K562 (cell line): ENCODE measurements around the gene STON2. TPM values are rescaled to one million over a fixed set of nuclear protein-coding genes. Genes with fewer than 3 reads are reported as not detected.
A peak's percentile ranks its signal among the peaks of the same experiment; 100 is the strongest.

Experiments
- ARHGAP35 ChIP-seq: fragments of 450-650 bp; IDR thresholded peaks from 2 replicates; pipeline ENCODE4 v1.6.1; 2018; ENCODE audit not compliant: partially characterized antibody
- CBFA2T2 ChIP-seq: fragments of 450-650 bp; conservative IDR thresholded peaks from 2 replicates; pipeline ENCODE4 v1.6.1; 2017; ENCODE audit warnings: mild to moderate bottlenecking
- EHMT2 ChIP-seq: fragments of 450-650 bp; IDR thresholded peaks from 2 replicates; pipeline ENCODE4 v1.6.1; 2018; ENCODE audit warnings: antibody characterized with exemption
- GABPB2 ChIP-seq: fragments of 250-450 bp; sonication (Bioruptor Pico); conservative IDR thresholded peaks from 2 replicates; pipeline ENCODE4 v1.5.1; 2021; ENCODE audit warnings: mild to moderate bottlenecking
- HMG20B ChIP-seq: fragments of 250-450 bp; sonication (Bioruptor Pico); IDR thresholded peaks from 2 replicates; pipeline ENCODE4 v1.5.0; 2021; ENCODE audit warnings: mild to moderate bottlenecking
- MTA1 ChIP-seq: fragments of 450-650 bp; IDR thresholded peaks from 2 replicates; pipeline ENCODE4 v1.6.1; 2017; ENCODE audit warnings: borderline replicate concordance
- SNRNP70 ChIP-seq: fragments of 200-400 bp; formaldehyde crosslinking; optimal IDR thresholded peaks from 2 replicates; pipeline ENCODE3; 2017; ENCODE audit warnings: low read depth, low read length
- TARDBP ChIP-seq: fragments of 450-650 bp; IDR thresholded peaks from 2 replicates; pipeline ENCODE4 v1.6.1; 2016
- TBP ChIP-seq: optimal IDR thresholded peaks from 2 replicates; pipeline ENCODE3; 2011; ENCODE audit warnings: low read depth, low read length, improper control_type of control experiment
- TCF7 ChIP-seq: sonication (generic); IDR thresholded peaks from 2 replicates; pipeline ENCODE4 v1.6.1; 2016; ENCODE audit warnings: antibody characterized with exemption, borderline replicate concordance
- ZNF184 ChIP-seq: sonication (generic); formaldehyde crosslinking; IDR thresholded peaks from 2 replicates; pipeline ENCODE4 v1.5.0; 2020; ENCODE audit warnings: missing genetic modification reagents
- ZNF445 ChIP-seq: fragments of 250-450 bp; sonication (Bioruptor Pico); IDR thresholded peaks from 2 replicates; pipeline ENCODE4 v1.4.0; 2020; ENCODE audit warnings: low read depth, mild to moderate bottlenecking, moderate library complexity
- ZNF644 ChIP-seq: fragments of 200-800 bp; sonication (Bioruptor generic); IDR thresholded peaks from 2 replicates; pipeline ENCODE4 v1.6.1; 2016; ENCODE audit warnings: low read depth, missing genetic modification characterization, missing compliant biosample characterization
- polyA plus RNA-seq, 8 experiments: library from polyadenylated mRNA; depleted of rRNA in 4 of 8; stranded (reverse) in 5 of 8; unstranded in 3 of 8; fragments of >200 nt; fragmentation: Nextera tagmentation in 2 of 8; fragmentation: Illumina TruSeq in 1 of 8; extraction: Ambion mirVana in 2 of 8; extraction: Trizol in 1 of 8; gene quantifications; 2 replicates each; pipeline versions ENCODE4 v1.2.1 to v1.2.3, GENCODE V29; 2011 to 2014; ENCODE audit warnings: inconsistent platforms in 1 of 8, missing spikeins in 1 of 8
- total RNA-seq, 7 experiments: library from RNA; depleted of rRNA in 6 of 7; stranded (reverse); fragments of >200 nt in 6 of 7; fragmentation: Illumina TruSeq in 2 of 7; extraction: Trizol in 2 of 7; gene quantifications; 2 replicates each; pipeline versions ENCODE4 v1.2.1 to v1.2.3, GENCODE V29; 2011 to 2021; ENCODE audit warnings: low replicate concordance in 1 of 7
- TF ChIP-seq, protein P1 (sequence below): fragments of 450-650 bp; IDR thresholded peaks from 2 replicates; pipeline ENCODE4 v1.6.1; 2016; ENCODE audit warnings: antibody characterized with exemption
- TF ChIP-seq, protein P2 (sequence below): sonication (generic); formaldehyde crosslinking; IDR thresholded peaks from 2 replicates; pipeline ENCODE4 v1.8.1; 2022; ENCODE audit warnings: missing genetic modification reagents
- TF ChIP-seq, protein P3 (sequence below), 2 experiments: fragments of 250-450 bp in 1 of 2; fragments of 450-650 bp in 1 of 2; sonication (Bioruptor Pico) in 1 of 2; IDR thresholded peaks; 2 replicates each; pipeline versions ENCODE4 v1.6.1 to v1.8.0; 2016 to 2021; ENCODE audit warnings: mild to moderate bottlenecking in 2 of 2, moderate library complexity in 2 of 2, missing compliant biosample characterization in 1 of 2, missing genetic modification characterization in 1 of 2
- TF ChIP-seq, protein P4 (sequence below), 2 experiments: IDR thresholded peaks; 2 replicates each; pipeline ENCODE4 v1.6.1; 2011; ENCODE audit warnings: borderline replicate concordance in 1 of 2, control low read depth in 1 of 2, low read depth in 1 of 2, low read length in 1 of 2, mild to moderate bottlenecking in 1 of 2, mixed read lengths in 1 of 2, moderate library complexity in 1 of 2; ENCODE audit not compliant: insufficient read depth in 1 of 2, insufficient read length in 1 of 2, poor library complexity in 1 of 2, severe bottlenecking in 1 of 2; ENCODE audit errors: extremely low read depth in 1 of 2
- TF ChIP-seq, protein P5 (sequence below): sonication (generic); formaldehyde crosslinking; IDR thresholded peaks from 2 replicates; pipeline ENCODE4 v1.8.0; 2022; ENCODE audit warnings: mild to moderate bottlenecking, missing genetic modification reagents, borderline replicate concordance
- TF ChIP-seq, protein P6 (sequence below), 3 experiments: IDR thresholded peaks in 2 of 3; conservative IDR thresholded peaks in 1 of 3; 2 replicates each; pipeline ENCODE4 v1.5.1; 2011 to 2012; ENCODE audit warnings: low read length in 3 of 3, mild to moderate bottlenecking in 3 of 3, control low read depth in 2 of 3, improper control_type of control experiment in 1 of 3, inconsistent platforms in 1 of 3, low read depth in 1 of 3, mixed read lengths in 1 of 3, moderate library complexity in 1 of 3; ENCODE audit not compliant: insufficient read depth in 2 of 3

STON2 gene
- total and polyA plus RNA-seq, 9 of the 15 experiments (the other 6 are each of a cell fraction or from before 2014, with no cell fraction given), result 7.8 to 99.3 (median 53.5) TPM

DNA sequence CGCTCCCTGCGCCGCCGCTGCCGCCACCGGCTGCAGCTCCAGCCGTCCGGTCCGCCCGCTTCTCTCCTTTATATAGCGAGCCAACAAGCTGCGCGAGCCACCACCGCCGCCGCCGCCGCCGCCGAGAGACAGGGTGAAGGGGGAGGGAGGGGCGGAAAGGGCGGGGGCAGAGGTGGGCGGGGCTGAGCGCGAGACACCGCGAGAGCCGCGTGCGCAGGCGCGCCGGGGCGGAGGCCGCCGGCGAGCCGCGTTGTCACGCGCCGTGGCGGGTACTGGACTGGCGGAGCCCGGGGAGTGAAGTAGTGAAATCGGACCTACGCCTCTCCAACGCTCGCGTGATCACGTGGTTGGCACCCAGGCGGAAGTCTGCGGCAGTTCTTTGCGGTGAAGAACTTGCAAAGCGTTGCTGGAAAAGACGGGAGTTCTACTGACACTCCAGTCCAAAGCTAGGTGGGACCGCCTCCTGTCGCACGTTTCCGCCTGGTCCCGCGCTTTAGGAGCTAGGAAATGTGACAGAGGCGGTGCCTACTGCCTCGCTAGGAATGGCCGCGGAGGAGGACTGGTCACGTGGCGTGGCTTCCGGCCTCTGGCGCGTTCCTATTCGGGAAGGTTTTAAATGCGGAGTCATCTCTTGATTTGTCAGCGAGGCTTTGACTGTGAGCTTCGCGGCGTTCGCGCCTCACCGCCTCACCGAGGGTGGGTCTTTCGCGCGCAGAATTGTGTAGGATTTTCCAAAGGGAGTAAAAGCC is 179.1 kb downstream of the STON2 start, which contains the start of gene GTF2A1 (continued):
- TF ChIP-seq, protein P1, sequence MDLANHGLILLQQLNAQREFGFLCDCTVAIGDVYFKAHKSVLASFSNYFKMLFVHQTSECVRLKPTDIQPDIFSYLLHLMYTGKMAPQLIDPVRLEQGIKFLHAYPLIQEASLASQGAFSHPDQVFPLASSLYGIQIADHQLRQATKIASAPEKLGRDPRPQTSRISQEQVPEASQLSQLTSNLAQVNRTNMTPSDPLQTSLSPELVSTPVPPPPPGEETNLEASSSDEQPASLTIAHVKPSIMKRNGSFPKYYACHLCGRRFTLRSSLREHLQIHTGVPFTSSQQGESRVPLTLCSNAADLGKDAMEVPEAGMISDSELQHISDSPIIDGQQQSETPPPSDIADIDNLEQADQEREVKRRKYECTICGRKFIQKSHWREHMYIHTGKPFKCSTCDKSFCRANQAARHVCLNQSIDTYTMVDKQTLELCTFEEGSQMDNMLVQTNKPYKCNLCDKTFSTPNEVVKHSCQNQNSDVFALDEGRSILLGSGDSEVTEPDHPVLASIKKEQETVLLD, result no peak
- TF ChIP-seq, protein P2, sequence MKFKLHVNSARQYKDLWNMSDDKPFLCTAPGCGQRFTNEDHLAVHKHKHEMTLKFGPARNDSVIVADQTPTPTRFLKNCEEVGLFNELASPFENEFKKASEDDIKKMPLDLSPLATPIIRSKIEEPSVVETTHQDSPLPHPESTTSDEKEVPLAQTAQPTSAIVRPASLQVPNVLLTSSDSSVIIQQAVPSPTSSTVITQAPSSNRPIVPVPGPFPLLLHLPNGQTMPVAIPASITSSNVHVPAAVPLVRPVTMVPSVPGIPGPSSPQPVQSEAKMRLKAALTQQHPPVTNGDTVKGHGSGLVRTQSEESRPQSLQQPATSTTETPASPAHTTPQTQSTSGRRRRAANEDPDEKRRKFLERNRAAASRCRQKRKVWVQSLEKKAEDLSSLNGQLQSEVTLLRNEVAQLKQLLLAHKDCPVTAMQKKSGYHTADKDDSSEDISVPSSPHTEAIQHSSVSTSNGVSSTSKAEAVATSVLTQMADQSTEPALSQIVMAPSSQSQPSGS (CRISPR knock-in tag), result no peak
- TF ChIP-seq, protein P3, sequence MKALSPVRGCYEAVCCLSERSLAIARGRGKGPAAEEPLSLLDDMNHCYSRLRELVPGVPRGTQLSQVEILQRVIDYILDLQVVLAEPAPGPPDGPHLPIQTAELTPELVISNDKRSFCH (CRISPR knock-in tag; IDR thresholded peaks at IDR 0.05), result no peak
- TF ChIP-seq, protein P3 (tag; IDR thresholded peaks at IDR 0.05), result no peak
- TF ChIP-seq ZNF445 (CRISPR knock-in tag) (no peak), CBFA2T2 (peak; percentile 89), GABPB2 (CRISPR knock-in tag) (no peak), TARDBP (no peak), HMG20B (CRISPR knock-in tag) (no peak), TCF7 (no peak), MTA1 (no peak), TBP (peak; percentile 97), ZNF184 (CRISPR knock-in tag) (no peak), SNRNP70 (no peak), ZNF644 (tag) (0 out of 2 replicates have a peak, but pooled peaks have one; percentile 65), EHMT2 (no peak), ARHGAP35 (no peak)
- TF ChIP-seq, protein P4, sequence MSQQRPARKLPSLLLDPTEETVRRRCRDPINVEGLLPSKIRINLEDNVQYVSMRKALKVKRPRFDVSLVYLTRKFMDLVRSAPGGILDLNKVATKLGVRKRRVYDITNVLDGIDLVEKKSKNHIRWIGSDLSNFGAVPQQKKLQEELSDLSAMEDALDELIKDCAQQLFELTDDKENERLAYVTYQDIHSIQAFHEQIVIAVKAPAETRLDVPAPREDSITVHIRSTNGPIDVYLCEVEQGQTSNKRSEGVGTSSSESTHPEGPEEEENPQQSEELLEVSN (IDR thresholded peaks at IDR 0.05; ENCODE audit: borderline replicate concordance in 1 of 2, extremely low read depth in 1 of 2, insufficient read depth in 1 of 2, insufficient read length in 1 of 2, low read depth in 1 of 2, low read length in 1 of 2, poor library complexity in 1 of 2, severe bottlenecking in 1 of 2), result peak; percentile 94 to 97
- TF ChIP-seq, protein P5, sequence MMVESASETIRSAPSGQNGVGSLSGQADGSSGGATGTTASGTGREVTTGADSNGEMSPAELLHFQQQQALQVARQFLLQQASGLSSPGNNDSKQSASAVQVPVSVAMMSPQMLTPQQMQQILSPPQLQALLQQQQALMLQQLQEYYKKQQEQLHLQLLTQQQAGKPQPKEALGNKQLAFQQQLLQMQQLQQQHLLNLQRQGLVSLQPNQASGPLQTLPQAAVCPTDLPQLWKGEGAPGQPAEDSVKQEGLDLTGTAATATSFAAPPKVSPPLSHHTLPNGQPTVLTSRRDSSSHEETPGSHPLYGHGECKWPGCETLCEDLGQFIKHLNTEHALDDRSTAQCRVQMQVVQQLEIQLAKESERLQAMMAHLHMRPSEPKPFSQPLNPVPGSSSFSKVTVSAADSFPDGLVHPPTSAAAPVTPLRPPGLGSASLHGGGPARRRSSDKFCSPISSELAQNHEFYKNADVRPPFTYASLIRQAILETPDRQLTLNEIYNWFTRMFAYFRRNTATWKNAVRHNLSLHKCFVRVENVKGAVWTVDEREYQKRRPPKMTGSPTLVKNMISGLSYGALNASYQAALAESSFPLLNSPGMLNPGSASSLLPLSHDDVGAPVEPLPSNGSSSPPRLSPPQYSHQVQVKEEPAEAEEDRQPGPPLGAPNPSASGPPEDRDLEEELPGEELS (CRISPR knock-in tag), result no peak; the same call in 1 of the 2 replicates
- TF ChIP-seq, protein P6, sequence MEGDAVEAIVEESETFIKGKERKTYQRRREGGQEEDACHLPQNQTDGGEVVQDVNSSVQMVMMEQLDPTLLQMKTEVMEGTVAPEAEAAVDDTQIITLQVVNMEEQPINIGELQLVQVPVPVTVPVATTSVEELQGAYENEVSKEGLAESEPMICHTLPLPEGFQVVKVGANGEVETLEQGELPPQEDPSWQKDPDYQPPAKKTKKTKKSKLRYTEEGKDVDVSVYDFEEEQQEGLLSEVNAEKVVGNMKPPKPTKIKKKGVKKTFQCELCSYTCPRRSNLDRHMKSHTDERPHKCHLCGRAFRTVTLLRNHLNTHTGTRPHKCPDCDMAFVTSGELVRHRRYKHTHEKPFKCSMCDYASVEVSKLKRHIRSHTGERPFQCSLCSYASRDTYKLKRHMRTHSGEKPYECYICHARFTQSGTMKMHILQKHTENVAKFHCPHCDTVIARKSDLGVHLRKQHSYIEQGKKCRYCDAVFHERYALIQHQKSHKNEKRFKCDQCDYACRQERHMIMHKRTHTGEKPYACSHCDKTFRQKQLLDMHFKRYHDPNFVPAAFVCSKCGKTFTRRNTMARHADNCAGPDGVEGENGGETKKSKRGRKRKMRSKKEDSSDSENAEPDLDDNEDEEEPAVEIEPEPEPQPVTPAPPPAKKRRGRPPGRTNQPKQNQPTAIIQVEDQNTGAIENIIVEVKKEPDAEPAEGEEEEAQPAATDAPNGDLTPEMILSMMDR (IDR thresholded peaks at IDR 0.05 in 2 of 3, conservative IDR thresholded peaks at IDR 0.05 in 1 of 3; ENCODE audit: insufficient read depth in 2 of 3, low read depth in 1 of 3, low read length in 3 of 3), result no peak
